H1 (cell line): ENCODE data around the gene AHRR.

ENCODE experiments used
- EZH2 ChIP-seq: fragments of 200-600 bp; sonication (generic); IDR thresholded peaks from 2 replicates; pipeline ENCODE4 v1.7.1; 2012; ENCODE audit warnings: low read depth, mild to moderate bottlenecking, moderate library complexity, low read length, inconsistent platforms; ENCODE audit not compliant: severe bottlenecking
- SIN3A ChIP-seq, 2 experiments: IDR thresholded peaks in 1 of 2; conservative IDR thresholded peaks in 1 of 2; 2 replicates each; pipeline ENCODE4 v1.6.1; 2011 to 2012; ENCODE audit warnings: low read length in 2 of 2, improper control_type of control experiment in 1 of 2, low read depth in 1 of 2, mild to moderate bottlenecking in 1 of 2
- TAF1 ChIP-seq: IDR thresholded peaks from 2 replicates; pipeline ENCODE4 v1.6.1; 2011; ENCODE audit warnings: mild to moderate bottlenecking, low read depth, low read length
- TF ChIP-seq, protein P1 (sequence below), 3 experiments: IDR thresholded peaks; 1 replicate in 2 of 3; 2 replicates in 1 of 3; pipeline versions ENCODE4 v1.5.1 to v1.6.1; 2011; ENCODE audit warnings: low read length in 3 of 3, mild to moderate bottlenecking in 3 of 3, inconsistent platforms in 2 of 3, low read depth in 1 of 3, moderate library complexity in 1 of 3; ENCODE audit not compliant: insufficient read depth in 1 of 3; ENCODE audit errors: control extremely low read depth in 1 of 3

DNA sequence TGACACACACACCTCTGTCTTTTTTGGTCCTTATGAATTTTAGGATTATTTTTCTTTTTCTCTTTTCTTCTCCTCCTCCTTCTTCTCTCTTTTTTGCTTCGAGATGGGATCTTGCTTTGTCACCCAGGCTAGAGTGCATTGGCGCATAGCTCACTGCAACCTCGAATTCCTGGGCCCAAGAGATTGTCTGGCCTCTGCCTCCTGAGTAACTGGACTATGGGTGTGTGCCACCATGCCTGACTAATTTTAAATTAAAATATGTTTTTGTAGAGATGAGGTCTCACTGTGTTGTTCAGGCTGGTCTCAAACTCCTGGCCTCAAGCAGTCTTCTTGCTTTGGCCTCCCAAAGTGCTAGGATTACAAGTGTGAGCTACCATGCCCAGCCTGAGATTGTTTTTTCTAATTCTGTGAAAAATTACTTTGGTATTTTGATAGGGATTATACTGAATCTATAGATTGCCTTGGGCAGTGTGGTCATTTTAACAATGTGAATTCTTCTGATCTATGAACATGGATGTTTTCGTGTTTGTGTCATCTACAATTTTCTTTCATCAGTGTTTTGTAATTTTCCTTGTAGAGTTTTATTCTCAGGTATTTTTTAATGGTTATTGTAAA is 7.7 kb downstream of the AHRR start:
- TF ChIP-seq, protein P1, sequence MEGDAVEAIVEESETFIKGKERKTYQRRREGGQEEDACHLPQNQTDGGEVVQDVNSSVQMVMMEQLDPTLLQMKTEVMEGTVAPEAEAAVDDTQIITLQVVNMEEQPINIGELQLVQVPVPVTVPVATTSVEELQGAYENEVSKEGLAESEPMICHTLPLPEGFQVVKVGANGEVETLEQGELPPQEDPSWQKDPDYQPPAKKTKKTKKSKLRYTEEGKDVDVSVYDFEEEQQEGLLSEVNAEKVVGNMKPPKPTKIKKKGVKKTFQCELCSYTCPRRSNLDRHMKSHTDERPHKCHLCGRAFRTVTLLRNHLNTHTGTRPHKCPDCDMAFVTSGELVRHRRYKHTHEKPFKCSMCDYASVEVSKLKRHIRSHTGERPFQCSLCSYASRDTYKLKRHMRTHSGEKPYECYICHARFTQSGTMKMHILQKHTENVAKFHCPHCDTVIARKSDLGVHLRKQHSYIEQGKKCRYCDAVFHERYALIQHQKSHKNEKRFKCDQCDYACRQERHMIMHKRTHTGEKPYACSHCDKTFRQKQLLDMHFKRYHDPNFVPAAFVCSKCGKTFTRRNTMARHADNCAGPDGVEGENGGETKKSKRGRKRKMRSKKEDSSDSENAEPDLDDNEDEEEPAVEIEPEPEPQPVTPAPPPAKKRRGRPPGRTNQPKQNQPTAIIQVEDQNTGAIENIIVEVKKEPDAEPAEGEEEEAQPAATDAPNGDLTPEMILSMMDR (IDR thresholded peaks at IDR 0.05; ENCODE audit: control extremely low read depth in 1 of 3, insufficient read depth in 1 of 3, low read depth in 1 of 3, low read length in 3 of 3): no peak
- TF ChIP-seq TAF1: no peak
- no peak for TF ChIP-seq EZH2
- TF ChIP-seq SIN3A (conservative IDR thresholded peaks at IDR 0.05 in 1 of 2, IDR thresholded peaks at IDR 0.05 in 1 of 2; ENCODE audit: low read depth in 1 of 2, low read length in 2 of 2): no peak
